SKM-1 (cell line): ENCODE results near the gene APOBEC3C.
A peak's percentile ranks its signal among the peaks of the same experiment; 100 is the strongest.
"Not testable (repeated sequence)": the region's sequence is repeated elsewhere in the genome, so short reads cannot be mapped to it uniquely, and the experiment has no call there.

Source experiments
- DNase-seq: peaks from one replicate; lab custom pipeline; 2025; ENCODE audit not compliant: unreplicated experiment; lab: John Stamatoyannopoulos, UW

APOBEC3C gene

GRCh38 chr22:39013942-39014722 is at the start of gene APOBEC3C:
APOBEC3C (plus strand) TSS chr22:39014257; CDS start chr22:39014363, 106 bp downstream.
- DNase-seq: peak; percentile 57

GRCh38 chr22:38964306-38964705 is 49.8 kb upstream of the APOBEC3C start:
- no peak for DNase-seq

GRCh38 chr22:38964989-38965388 is 49.1 kb upstream of the APOBEC3C start:
- DNase-seq: no peak

GRCh38 chr22:38965614-38966379 is 48.3 kb upstream of the APOBEC3C start:
- no peak for DNase-seq

GRCh38 chr22:38966380-38966702 is 47.7 kb upstream of the APOBEC3C start:
- DNase-seq: no peak

GRCh38 chr22:38966942-38967341 is 47.1 kb upstream of the APOBEC3C start:
- no peak for DNase-seq

- peak; percentile 79 for DNase-seq
Observed at GRCh38 chr22:38967451-38968450, 46.3 kb upstream of the APOBEC3C start.

DNA sequence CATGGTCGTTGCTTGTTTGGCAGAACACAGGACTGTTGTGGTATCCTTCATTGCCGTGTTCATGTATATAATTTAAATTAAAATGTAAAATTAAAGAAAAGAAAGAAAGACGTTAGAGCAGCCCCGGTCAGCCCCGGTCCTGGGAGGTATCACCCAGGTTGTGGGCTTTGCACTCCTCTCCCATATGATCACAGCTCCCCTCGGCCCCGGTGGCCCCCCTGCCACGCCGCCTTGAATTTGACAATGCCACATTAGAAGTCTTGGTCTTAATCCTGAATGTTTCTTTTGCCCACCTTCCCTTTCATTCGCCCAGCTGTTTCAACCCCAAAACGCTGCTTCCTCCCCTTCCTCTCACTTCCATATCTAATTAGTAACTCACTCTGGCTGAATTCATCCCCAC is 45.3 kb upstream of the APOBEC3C start:
- no peak for DNase-seq

DNA sequence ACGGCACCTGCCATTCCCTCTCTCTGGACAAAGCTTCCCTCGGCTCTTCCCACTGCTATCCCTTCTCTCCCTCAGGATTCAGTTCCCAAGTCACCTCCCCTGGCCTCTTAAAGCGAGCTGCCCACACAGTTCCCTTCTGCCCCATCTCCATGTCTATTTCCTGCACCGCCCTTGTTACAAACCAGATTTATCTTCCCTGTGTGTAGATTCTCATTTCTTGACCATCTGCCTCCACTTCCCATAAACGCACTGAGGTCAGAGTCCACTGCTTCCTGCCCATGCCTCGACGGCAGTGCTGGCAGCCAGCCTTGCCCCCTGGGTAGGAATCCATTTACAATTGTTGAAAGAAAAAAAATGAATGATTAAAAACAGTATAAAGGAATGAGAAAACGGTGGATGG is 43.5 kb upstream of the APOBEC3C start:
- no peak for DNase-seq

DNA sequence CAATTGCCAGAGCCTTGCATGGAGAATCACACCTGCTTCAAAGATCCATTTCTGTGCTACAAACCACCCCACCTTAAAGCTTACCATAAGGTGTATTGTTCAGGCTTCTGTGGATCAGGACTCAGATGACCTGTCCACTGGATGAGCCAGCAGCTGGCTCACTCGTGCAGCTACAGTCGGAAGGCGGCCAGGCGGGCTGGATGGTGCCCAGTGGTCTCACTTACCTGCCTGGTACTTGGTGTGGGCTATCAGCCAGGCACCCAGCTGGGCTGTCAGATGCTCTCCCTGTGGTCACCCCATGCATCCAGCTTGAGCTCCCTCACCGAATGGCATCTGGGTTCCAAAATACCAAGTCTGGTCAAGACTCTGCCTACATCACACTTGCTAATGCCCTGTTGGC is 42.9 kb upstream of the APOBEC3C start:
- DNase-seq: no peak

GRCh38 chr22:38971791-38972190 is 42.3 kb upstream of the APOBEC3C start:
- no peak for DNase-seq

GRCh38 chr22:38972558-38972957 is 41.5 kb upstream of the APOBEC3C start:
- no peak for DNase-seq

GRCh38 chr22:38973289-38974169 is 40.5 kb upstream of the APOBEC3C start:
- DNase-seq: no peak

- no peak for DNase-seq
Observed at GRCh38 chr22:38974170-38974825, 39.8 kb upstream of the APOBEC3C start.

GRCh38 chr22:38974826-38975175 is 39.3 kb upstream of the APOBEC3C start:
- no peak for DNase-seq

GRCh38 chr22:38977289-38977688 is 36.8 kb upstream of the APOBEC3C start:
- DNase-seq: not testable (repeated sequence)

GRCh38 chr22:38980587-38980986 is 33.5 kb upstream of the APOBEC3C start:
- DNase-seq: not testable (repeated sequence)

DNA sequence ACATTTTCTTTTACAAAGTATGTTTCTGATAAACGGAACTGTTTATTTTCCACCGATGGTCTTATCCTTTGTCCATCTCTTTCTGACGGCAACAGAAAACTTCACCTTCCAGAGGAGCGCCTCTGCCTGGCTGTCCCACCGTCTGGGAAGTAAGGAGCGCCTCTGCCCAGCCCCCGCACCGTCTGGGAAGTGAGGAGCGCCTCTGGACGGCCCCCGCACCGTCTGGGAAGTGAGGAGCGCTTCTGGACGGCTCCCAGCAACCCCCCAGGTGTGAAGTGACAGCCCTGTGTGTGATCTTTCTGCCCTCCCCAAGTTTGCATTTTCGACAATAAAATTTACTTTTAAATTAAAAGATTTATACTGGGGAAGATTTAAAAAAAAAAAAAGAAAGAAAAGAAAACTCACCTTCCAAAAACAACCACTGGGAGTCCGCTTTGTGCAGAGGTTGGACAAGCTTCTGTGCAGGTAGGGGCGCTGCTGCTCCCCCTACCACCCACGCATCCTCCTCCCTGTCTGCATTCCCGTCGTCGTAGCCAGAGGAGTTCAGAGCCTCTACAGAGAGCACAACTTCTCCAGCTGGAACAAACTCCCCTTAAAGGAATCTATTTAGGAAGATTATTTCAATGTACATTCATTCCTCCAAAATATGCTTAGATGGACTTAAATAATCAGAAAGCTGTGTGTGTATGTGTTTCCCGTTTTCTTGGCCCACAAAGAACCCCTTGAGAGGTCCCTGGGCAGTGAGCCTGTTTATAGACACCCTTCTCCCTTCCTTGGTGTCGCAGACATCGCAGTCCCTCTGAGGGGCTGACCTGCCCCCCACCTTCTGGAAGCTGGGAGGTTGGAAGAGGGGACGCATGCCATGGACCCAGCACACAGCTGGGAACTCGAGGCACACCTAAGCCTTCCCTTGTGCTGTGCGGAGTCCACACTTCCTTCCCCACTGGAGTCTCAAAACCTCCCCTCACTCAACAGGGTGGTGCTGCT is 32.8 kb upstream of the APOBEC3C start:
- DNase-seq: no peak
